Medulla oblongata (tissue), 1 donor: Measurements from ENCODE around the gene CEP55.
"Not testable (repeated sequence)": the region's sequence is repeated elsewhere in the genome, so short reads cannot be mapped to it uniquely, and the experiment has no call there.

Source experiments
- DNase-seq: peaks from one replicate; pipeline ENCODE4 v3.0.0-alpha.2; 2015; ENCODE audit errors: extremely low spot score

CEP55 gene

GRCh38 chr10:93496322-93497041, at the start of gene CEP55:
TSS of gene CEP55 (plus strand) at chr10:93496612. CDS start at chr10:93500052, 3,440 bp downstream.
- DNase-seq, result peak; percentile 95

GRCh38 chr10:93447019-93447418, 49.4 kb upstream of the CEP55 start:
- DNase-seq, result no peak

- DNase-seq, result no peak
These were observed 48.4 kb upstream of the CEP55 start for GRCh38 chr10:93447970-93448369.

GRCh38 chr10:93451244-93451947, 45.0 kb upstream of the CEP55 start:
- DNase-seq, result no peak

GRCh38 chr10:93452143-93452542, 44.3 kb upstream of the CEP55 start:
- DNase-seq, result no peak

- no peak for DNase-seq
These were observed 42.3 kb upstream of the CEP55 start for GRCh38 chr10:93454146-93454545.

GRCh38 chr10:93454736-93455135, 41.7 kb upstream of the CEP55 start:
- no peak for DNase-seq

GRCh38 chr10:93456480-93456879, 39.9 kb upstream of the CEP55 start:
- DNase-seq, result no peak

GRCh38 chr10:93457511-93457910, 38.9 kb upstream of the CEP55 start:
- no peak for DNase-seq

GRCh38 chr10:93458821-93459257, 37.6 kb upstream of the CEP55 start:
- DNase-seq, result peak; percentile 38

- DNase-seq, result no peak
These were observed 36.9 kb upstream of the CEP55 start for GRCh38 chr10:93459466-93459865.

- no peak for DNase-seq
These were observed 35.2 kb upstream of the CEP55 start for GRCh38 chr10:93461109-93461806.

- DNase-seq, result no peak
These were observed 34.6 kb upstream of the CEP55 start for GRCh38 chr10:93461807-93462178.

- no peak for DNase-seq
These were observed 34.0 kb upstream of the CEP55 start for GRCh38 chr10:93462371-93462770.

GRCh38 chr10:93462881-93463280, 33.5 kb upstream of the CEP55 start:
- no peak for DNase-seq

GRCh38 chr10:93463723-93464476, 32.5 kb upstream of the CEP55 start:
- peak; percentile 45 for DNase-seq

GRCh38 chr10:93464776-93465388, 31.5 kb upstream of the CEP55 start:
- DNase-seq, result no peak

- peak; percentile 71 for DNase-seq
These were observed 30.4 kb upstream of the CEP55 start for GRCh38 chr10:93465806-93466675.

- not testable (repeated sequence) for DNase-seq
These were observed 28.8 kb upstream of the CEP55 start for GRCh38 chr10:93467635-93468034.

GRCh38 chr10:93468461-93469213, 27.8 kb upstream of the CEP55 start:
- DNase-seq, result no peak
